GM12878 (cell line): ENCODE measurements around the gene DNASE1. TPM values are rescaled to one million over a fixed set of nuclear protein-coding genes. Genes with fewer than 3 reads are reported as not detected.

Source experiments
- ATAC-seq: fragments of 200-7000 bp; cut with Tn5 transposase; 3 replicates; pipeline ENCODE4 v1.9.1; 2020; ENCODE audit warnings: mild to moderate bottlenecking, moderate library complexity
- BruUV-seq: library from RNA; stranded (reverse); fragments of 400-500 nt; replicated peaks from 2 replicates; lab custom pipeline; 2021; lab: Mats Ljungman, UMichigan
- CTCF ChIA-PET: fragments of 300-600 bp; sonication (Branson Sonifier 250); formaldehyde crosslinking; extraction: SDS; loops from one replicate; lab custom pipeline; 2021; ENCODE audit warnings: inconsistent platforms; lab: Yijun Ruan, JAX
- POLR2A ChIA-PET: fragments of 350-600 bp; formaldehyde crosslinking; extraction: SDS; loops from one replicate; lab custom pipeline; 2021; ENCODE audit warnings: inconsistent platforms; lab: Charles Lee
- RAD21 ChIA-PET: fragments of 300-600 bp; sonication (Branson Sonifier 250); formaldehyde crosslinking; loops from one replicate; lab custom pipeline; 2023; ENCODE audit warnings: antibody characterized with exemption; ENCODE audit not compliant: unreplicated experiment; lab: Charles Lee
- SMC1A ChIA-PET: fragments of 300-600 bp; sonication (Branson Sonifier 250); formaldehyde crosslinking; loops from one replicate; lab custom pipeline; 2023; ENCODE audit not compliant: unreplicated experiment, uncharacterized antibody; lab: Charles Lee
- DNase-seq: peaks from one replicate; pipeline ENCODE4 v3.0.0-alpha.2; 2011; ENCODE audit warnings: low read depth, low spot score
- FAIRE-seq: peaks from 3 replicates; lab custom pipeline; 2011; peaks lifted over from hg19 to GRCh38; lab: Jason Lieb, UNC
- H2AFZ ChIP-seq: 2 replicates; pipeline ENCODE4 v1.6.0; 2011; ENCODE audit warnings: low read depth, low read length, control low read depth; ENCODE audit not compliant: control insufficient read depth
- H3K27ac ChIP-seq: 2 replicates; pipeline ENCODE4 v1.5.1; 2011; ENCODE audit warnings: control low read depth; ENCODE audit not compliant: control insufficient read depth, insufficient read depth
- H3K27me3 ChIP-seq, 2 experiments: replicated peaks in 1 of 2; 2 replicates each; pipeline versions ENCODE4 v1.6.0 to v1.6.1; 2011; ENCODE audit warnings: low read length in 1 of 2; ENCODE audit not compliant: control insufficient read depth in 2 of 2, insufficient read depth in 2 of 2
- H3K36me3 ChIP-seq, 2 experiments: 2 replicates each; pipeline ENCODE4 v1.5.1; 2011; ENCODE audit warnings: low read length in 1 of 2; ENCODE audit not compliant: control insufficient read depth in 2 of 2, insufficient read depth in 2 of 2
- H3K4me1 ChIP-seq: 2 replicates; pipeline ENCODE4 v1.6.1; 2011; ENCODE audit warnings: mild to moderate bottlenecking, low read length, moderate library complexity, mixed read lengths; ENCODE audit not compliant: control insufficient read depth, insufficient read depth
- H3K4me2 ChIP-seq: 2 replicates; pipeline ENCODE4 v1.6.0; 2011; ENCODE audit warnings: control low read depth; ENCODE audit not compliant: control insufficient read depth, insufficient read depth
- H3K4me3 ChIP-seq: fragments of 200-600 bp; sonication (generic); 2 replicates; pipeline ENCODE4 v1.5.1; 2016
- H3K79me2 ChIP-seq: 2 replicates; pipeline ENCODE4 v1.6.0; 2011; ENCODE audit warnings: low read length; ENCODE audit not compliant: control insufficient read depth, insufficient read depth
- H3K9ac ChIP-seq: 2 replicates; pipeline ENCODE4 v1.8.0; 2011; ENCODE audit warnings: low read length, control low read depth, mixed read lengths; ENCODE audit not compliant: control insufficient read depth, insufficient read depth
- H3K9me3 ChIP-seq: replicated peaks from 3 replicates; pipeline ENCODE4 v1.5.1; 2011; ENCODE audit warnings: mild to moderate bottlenecking, low read length; ENCODE audit not compliant: control insufficient read depth, insufficient read depth
- H4K20me1 ChIP-seq: 2 replicates; pipeline ENCODE4 v1.6.0; 2011; ENCODE audit not compliant: control insufficient read depth, insufficient read depth
- MEF2B ChIP-seq: fragments of 450-650 bp; IDR thresholded peaks from 2 replicates; pipeline ENCODE4 v1.6.1; 2018; ENCODE audit warnings: mild to moderate bottlenecking, moderate library complexity; ENCODE audit not compliant: partially characterized antibody, poor library complexity, severe bottlenecking
- WGBS: methylation state at CpG from one replicate; pipeline ENCODE4 v1.1.6; 2016; ENCODE audit warnings: low lambda C conversion rate; ENCODE audit not compliant: insufficient replicate concordance, insufficient coverage; ENCODE audit errors: missing lambda C conversion rate; 5-methylcytosine and 5-hydroxymethylcytosine counted together
- in situ Hi-C: fragments of 300-500 bp; cut with MboI; formaldehyde crosslinking; loops from 9 replicates; pipeline ENCODE4 v1.14.3; 2018; ENCODE audit warnings: mixed read lengths
- intact Hi-C: fragments of 100-400 bp; cut with micrococcal nuclease; formaldehyde crosslinking; loops from one replicate; pipeline ENCODE4 v1.14.2; 2022; ENCODE audit not compliant: unreplicated experiment
- polyA plus RNA-seq, 11 experiments: library from polyadenylated mRNA; depleted of rRNA in 4 of 11; unstranded in 6 of 11; stranded (reverse) in 5 of 11; fragments of >200 nt; fragmentation: Nextera tagmentation in 4 of 11; fragmentation: Illumina TruSeq in 1 of 11; extraction: Ambion mirVana in 4 of 11; extraction: Trizol in 1 of 11; gene quantifications; 1 replicate in 1 of 11; 2 replicates in 10 of 11; pipeline versions ENCODE4 v1.2.1 to v1.2.3, GENCODE V29; 2011 to 2016; ENCODE audit warnings: inconsistent platforms in 2 of 11, missing spikeins in 2 of 11, low read depth in 1 of 11
- total RNA-seq, 4 experiments: library from RNA; depleted of rRNA in 3 of 4; stranded (reverse); fragments of >200 nt in 3 of 4; fragmentation: Illumina TruSeq in 1 of 4; extraction: Trizol in 1 of 4; gene quantifications; 2 replicates each; pipeline versions ENCODE4 v1.2.1 to v1.2.3, GENCODE V29; 2013 to 2021
- TF ChIP-seq, protein P1 (sequence below): IDR thresholded peaks from 2 replicates; pipeline ENCODE4 v1.6.1; 2012; ENCODE audit warnings: low read length, inconsistent platforms

Gene DNASE1
- total and polyA plus RNA-seq, 10 of the 15 experiments (the other 5 are each of a cell fraction or from before 2014, with no cell fraction given) = 0.23 to 12.0 (median 7.9) TPM

- intact Hi-C loops = no loop called here
- H2AFZ ChIP-seq = no peak overlapping the region
- POLR2A ChIA-PET = no interaction called here
- H3K9me3 ChIP-seq = no peaks in the 10 kb centered on the region
- RAD21 ChIA-PET = no interaction called here
- no peak overlapping the region for H3K4me2 ChIP-seq
- ATAC-seq (no peak), DNase-seq (no peak), FAIRE-seq (no peak)
- H4K20me1 ChIP-seq = no peaks in the 10 kb centered on the region
- H3K36me3 ChIP-seq = peaks cover 7 to 16% of the 10 kb centered on the region in 2 experiments; a peak in 3 of 4 replicates
- CTCF ChIA-PET = no interaction called here
- H3K27ac ChIP-seq = no peak overlapping the region
- no peaks in the 10 kb centered on the region for H3K79me2 ChIP-seq
- SMC1A ChIA-PET = no interaction called here
- no peaks in the 10 kb centered on the region for H3K4me1 ChIP-seq
- in situ Hi-C loops = no loop called here
- WGBS = 87% methylated on average over 18 of the region's 18 CpGs
- no peak overlapping the region for H3K9ac ChIP-seq
- H3K27me3 ChIP-seq = no peaks in the 10 kb centered on the region
- no peak overlapping the region for H3K4me3 ChIP-seq
- no TSS peak for BruUV-seq
- TF ChIP-seq, protein P1, sequence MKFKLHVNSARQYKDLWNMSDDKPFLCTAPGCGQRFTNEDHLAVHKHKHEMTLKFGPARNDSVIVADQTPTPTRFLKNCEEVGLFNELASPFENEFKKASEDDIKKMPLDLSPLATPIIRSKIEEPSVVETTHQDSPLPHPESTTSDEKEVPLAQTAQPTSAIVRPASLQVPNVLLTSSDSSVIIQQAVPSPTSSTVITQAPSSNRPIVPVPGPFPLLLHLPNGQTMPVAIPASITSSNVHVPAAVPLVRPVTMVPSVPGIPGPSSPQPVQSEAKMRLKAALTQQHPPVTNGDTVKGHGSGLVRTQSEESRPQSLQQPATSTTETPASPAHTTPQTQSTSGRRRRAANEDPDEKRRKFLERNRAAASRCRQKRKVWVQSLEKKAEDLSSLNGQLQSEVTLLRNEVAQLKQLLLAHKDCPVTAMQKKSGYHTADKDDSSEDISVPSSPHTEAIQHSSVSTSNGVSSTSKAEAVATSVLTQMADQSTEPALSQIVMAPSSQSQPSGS = no peak
- no peak for TF ChIP-seq MEF2B
Observed at GRCh38 chr16:3651461-3652372, 2.8 kb upstream of the DNASE1 start.
